SH-SY5Y (cell line): ENCODE data around the gene ANKFY1.

Experiments
- GATA2 ChIP-seq: IDR thresholded peaks from 2 replicates; pipeline ENCODE4 v1.6.1; 2011; ENCODE audit warnings: mild to moderate bottlenecking, low read depth, low read length
- GATA3 ChIP-seq: IDR thresholded peaks from 2 replicates; pipeline ENCODE4 v1.6.1; 2011; ENCODE audit warnings: low read depth, mild to moderate bottlenecking, low read length, moderate library complexity

- TF ChIP-seq GATA2 (no peak), GATA3 (no peak)
These were observed 7.0 kb upstream of the ANKFY1 start for GRCh38 chr17:4270736-4271135.
